ENCODE results near the gene CHRNA1. TPM values are rescaled to one million over a fixed set of nuclear protein-coding genes. Genes with fewer than 3 reads are reported as not detected.

Gene CHRNA1
- total and polyA plus RNA-seq, 10 of the 15 experiments (the other 5 are each of a cell fraction or from before 2014, with no cell fraction given) = 0.05 to 0.14 TPM; not detected in 8

DNA sequence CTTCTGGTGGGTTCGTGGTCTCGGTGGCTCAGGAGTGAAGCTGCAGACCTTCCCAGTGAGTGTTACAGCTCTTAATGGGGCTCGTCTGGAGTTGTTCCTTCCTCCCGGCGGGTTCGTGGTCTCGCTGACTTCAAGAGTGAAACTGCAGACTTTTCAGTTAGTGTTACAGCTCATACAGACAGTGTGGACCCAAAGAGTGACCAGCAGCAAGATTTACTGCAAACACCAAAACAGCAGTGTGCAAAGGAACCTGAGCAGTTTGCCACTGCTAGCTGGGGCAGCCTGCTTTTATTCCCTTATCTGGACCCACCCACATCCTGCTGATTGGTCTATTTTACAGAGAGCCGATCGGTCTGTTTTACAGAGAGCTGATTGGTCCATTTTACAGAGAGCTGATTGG is 55.6 kb downstream of the CHRNA1 start:
- no peak for ATAC-seq
- H3K4me3 ChIP-seq = no peak overlapping the region
- no peak for DNase-seq (ENCODE audit: low read depth, low spot score)
- no peaks in the 10 kb centered on the region for H3K36me3 ChIP-seq (ENCODE audit: control insufficient read depth in 2 of 2, insufficient read depth in 2 of 2, low read length in 1 of 2)
- H3K4me2 ChIP-seq (ENCODE audit: control insufficient read depth, insufficient read depth) = no peak overlapping the region
- ChIA-PET POLR2A (no interaction called here), CTCF (interaction anchor here (1.6 kb wide), 1 partner anchor 10 kb away, joined by 14 read pairs; no protein-coding TSS in a partner anchor), RAD21 (ENCODE audit: unreplicated experiment) (interaction anchor here (1.0 kb wide), 1 partner anchor 9 kb away, joined by 3 read pairs; no protein-coding TSS in a partner anchor), SMC1A (ENCODE audit: uncharacterized antibody, unreplicated experiment) (interaction anchor here (1.4 kb wide), 1 partner anchor 11 kb away, joined by 5 read pairs; no protein-coding TSS in a partner anchor)
- H3K4me1 ChIP-seq (ENCODE audit: control insufficient read depth, insufficient read depth, low read length) = no peaks in the 10 kb centered on the region
- in situ Hi-C loops (cut with MboI) (no loop called here), intact Hi-C loops (cut with micrococcal nuclease; ENCODE audit: unreplicated experiment) (no loop called here)
- no peaks in the 10 kb centered on the region; the same call in 2 of the 3 replicates for H3K9me3 ChIP-seq (replicated peaks; ENCODE audit: control insufficient read depth, insufficient read depth, low read length)
- no peak overlapping the region for H3K27ac ChIP-seq (ENCODE audit: control insufficient read depth, insufficient read depth)
- H2AFZ ChIP-seq (ENCODE audit: control insufficient read depth, low read depth, low read length) = no peak overlapping the region
- no peaks in the 10 kb centered on the region; a peak in 1 of 4 replicates for H3K27me3 ChIP-seq (replicated peaks in 1 of 2; ENCODE audit: control insufficient read depth in 2 of 2, insufficient read depth in 2 of 2, low read length in 1 of 2)
- H3K9ac ChIP-seq (ENCODE audit: control insufficient read depth, insufficient read depth, low read length) = no peak overlapping the region
- no peaks in the 10 kb centered on the region for H4K20me1 ChIP-seq (ENCODE audit: control insufficient read depth, insufficient read depth)
- FAIRE-seq = no peak
- TF ChIP-seq TARDBP (IDR thresholded peaks at IDR 0.05; ENCODE audit: borderline replicate concordance) (no peak), BACH1 (IDR thresholded peaks at IDR 0.05; ENCODE audit: borderline replicate concordance) (no peak), NR2F1 (conservative IDR thresholded peaks at IDR 0.05) (no peak), HDGF (IDR thresholded peaks at IDR 0.05) (no peak), MYC (IDR thresholded peaks at IDR 0.05; ENCODE audit: insufficient read depth, insufficient read length, insufficient replicate concordance, low read length, severe bottlenecking) (no peak), NFYB (IDR thresholded peaks at IDR 0.05; ENCODE audit: insufficient read depth, low read depth, low read length) (0 out of 2 replicates have a peak, but pooled peaks have one; percentile 29), POLR2A (IDR thresholded peaks at IDR 0.05; ENCODE audit: low read depth, low read length) (no peak)
- TF ChIP-seq, protein P1, sequence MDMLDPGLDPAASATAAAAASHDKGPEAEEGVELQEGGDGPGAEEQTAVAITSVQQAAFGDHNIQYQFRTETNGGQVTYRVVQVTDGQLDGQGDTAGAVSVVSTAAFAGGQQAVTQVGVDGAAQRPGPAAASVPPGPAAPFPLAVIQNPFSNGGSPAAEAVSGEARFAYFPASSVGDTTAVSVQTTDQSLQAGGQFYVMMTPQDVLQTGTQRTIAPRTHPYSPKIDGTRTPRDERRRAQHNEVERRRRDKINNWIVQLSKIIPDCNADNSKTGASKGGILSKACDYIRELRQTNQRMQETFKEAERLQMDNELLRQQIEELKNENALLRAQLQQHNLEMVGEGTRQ (IDR thresholded peaks at IDR 0.05; ENCODE audit: borderline replicate concordance, low read depth, low read length) = no peak
- WGBS (ENCODE audit: insufficient coverage, insufficient replicate concordance, low lambda C conversion rate, missing lambda C conversion rate) = 49% methylated on average over 9 of the region's 9 CpGs
- no TSS peak for BruUV-seq (replicated peaks)
- no peaks in the 10 kb centered on the region for H3K79me2 ChIP-seq (ENCODE audit: control insufficient read depth, insufficient read depth, low read length)
